ENCODE measurements around the gene PLGRKT. TPM values are rescaled to one million over a fixed set of nuclear protein-coding genes. Genes with fewer than 3 reads are reported as not detected.

PLGRKT gene
- polyA plus RNA-seq, 1 experiment, result 13.1 TPM

GRCh38 chr9:5382479-5382878, 55.2 kb downstream of the PLGRKT start:
- POLR2A ChIA-PET, result no interaction called here
- CTCF ChIA-PET, result no interaction called here
- Histone ChIP-seq H3K4me3 (ENCODE audit: low read depth, low read length) (no peak overlapping the region), H3K27me3 (ENCODE audit: control insufficient read depth, insufficient read depth, low read length) (no peaks in the 10 kb centered on the region), H3K9me3 (ENCODE audit: control insufficient read depth, insufficient read depth, low read length) (no peaks in the 10 kb centered on the region), H3K27ac (ENCODE audit: low read depth, low read length) (no peak overlapping the region)
- no peak for TF ChIP-seq CTCF (IDR thresholded peaks at IDR 0.05; ENCODE audit: low read depth, low read length)
- no peak for DNase-seq (ENCODE audit: low read depth, low spot score)

- DNase-seq (ENCODE audit: low read depth, low spot score), result no peak
- H3K4me3 ChIP-seq (ENCODE audit: low read depth, low read length), result no peak overlapping the region
- ChIA-PET CTCF (no interaction called here), POLR2A (no interaction called here)
- H3K27ac ChIP-seq (ENCODE audit: low read depth, low read length), result no peak overlapping the region
- no peaks in the 10 kb centered on the region for H3K27me3 ChIP-seq (ENCODE audit: control insufficient read depth, insufficient read depth, low read length)
- no peak for TF ChIP-seq CTCF (IDR thresholded peaks at IDR 0.05; ENCODE audit: low read depth, low read length)
- no peaks in the 10 kb centered on the region for H3K9me3 ChIP-seq (ENCODE audit: control insufficient read depth, insufficient read depth, low read length)
Measured at GRCh38 chr9:5375790-5376477, 61.8 kb downstream of the PLGRKT start.

GRCh38 chr9:5375091-5375490, 62.6 kb downstream of the PLGRKT start:
- CTCF ChIA-PET, result no interaction called here
- no peak overlapping the region for H3K4me3 ChIP-seq (ENCODE audit: low read depth, low read length)
- POLR2A ChIA-PET, result no interaction called here
- no peak for TF ChIP-seq CTCF (IDR thresholded peaks at IDR 0.05; ENCODE audit: low read depth, low read length)
- H3K27ac ChIP-seq (ENCODE audit: low read depth, low read length), result no peak overlapping the region
- DNase-seq (ENCODE audit: low read depth, low spot score), result no peak
- no peaks in the 10 kb centered on the region for H3K9me3 ChIP-seq (ENCODE audit: control insufficient read depth, insufficient read depth, low read length)
- no peaks in the 10 kb centered on the region for H3K27me3 ChIP-seq (ENCODE audit: control insufficient read depth, insufficient read depth, low read length)

GRCh38 chr9:5364294-5365024, 73.3 kb downstream of the PLGRKT start:
- ChIA-PET CTCF (no interaction called here), POLR2A (no interaction called here)
- no peaks in the 10 kb centered on the region for H3K27me3 ChIP-seq (ENCODE audit: control insufficient read depth, insufficient read depth, low read length)
- DNase-seq (ENCODE audit: low read depth, low spot score), result no peak
- TF ChIP-seq CTCF (IDR thresholded peaks at IDR 0.05; ENCODE audit: low read depth, low read length), result no peak
- H3K4me3 ChIP-seq (ENCODE audit: low read depth, low read length), result no peak overlapping the region
- H3K27ac ChIP-seq (ENCODE audit: low read depth, low read length), result no peak overlapping the region
- no peaks in the 10 kb centered on the region for H3K9me3 ChIP-seq (ENCODE audit: control insufficient read depth, insufficient read depth, low read length)

- Histone ChIP-seq H3K27me3 (ENCODE audit: control insufficient read depth, insufficient read depth, low read length) (no peaks in the 10 kb centered on the region), H3K4me3 (ENCODE audit: low read depth, low read length) (no peak overlapping the region), H3K9me3 (ENCODE audit: control insufficient read depth, insufficient read depth, low read length) (no peaks in the 10 kb centered on the region), H3K27ac (ENCODE audit: low read depth, low read length) (no peak overlapping the region)
- no peak for TF ChIP-seq CTCF (IDR thresholded peaks at IDR 0.05; ENCODE audit: low read depth, low read length)
- DNase-seq (ENCODE audit: low read depth, low spot score), result no peak
- CTCF ChIA-PET, result no interaction called here
- POLR2A ChIA-PET, result no interaction called here
Measured at GRCh38 chr9:5361326-5362010, 76.3 kb downstream of the PLGRKT start.
